Astrocyte (in vitro differentiated cells and primary cell): Measurements from ENCODE around the gene CHST15.
A peak's percentile ranks its signal among the peaks of the same experiment; 100 is the strongest.

Source experiments
- EZH2 ChIP-seq: IDR thresholded peaks from 2 replicates; pipeline ENCODE4 v1.6.1; 2012; ENCODE audit warnings: mild to moderate bottlenecking, low read length, inconsistent platforms; ENCODE audit not compliant: insufficient read depth
- TF ChIP-seq, protein P1 (sequence below): IDR thresholded peaks from 2 replicates; pipeline ENCODE4 v1.5.1; 2011; ENCODE audit warnings: low read depth, mild to moderate bottlenecking, inconsistent platforms, low read length, moderate library complexity; ENCODE audit not compliant: insufficient read depth

GRCh38 chr10:123967626-123968243, 125.7 kb downstream of the CHST15 start:
- TF ChIP-seq, protein P1, sequence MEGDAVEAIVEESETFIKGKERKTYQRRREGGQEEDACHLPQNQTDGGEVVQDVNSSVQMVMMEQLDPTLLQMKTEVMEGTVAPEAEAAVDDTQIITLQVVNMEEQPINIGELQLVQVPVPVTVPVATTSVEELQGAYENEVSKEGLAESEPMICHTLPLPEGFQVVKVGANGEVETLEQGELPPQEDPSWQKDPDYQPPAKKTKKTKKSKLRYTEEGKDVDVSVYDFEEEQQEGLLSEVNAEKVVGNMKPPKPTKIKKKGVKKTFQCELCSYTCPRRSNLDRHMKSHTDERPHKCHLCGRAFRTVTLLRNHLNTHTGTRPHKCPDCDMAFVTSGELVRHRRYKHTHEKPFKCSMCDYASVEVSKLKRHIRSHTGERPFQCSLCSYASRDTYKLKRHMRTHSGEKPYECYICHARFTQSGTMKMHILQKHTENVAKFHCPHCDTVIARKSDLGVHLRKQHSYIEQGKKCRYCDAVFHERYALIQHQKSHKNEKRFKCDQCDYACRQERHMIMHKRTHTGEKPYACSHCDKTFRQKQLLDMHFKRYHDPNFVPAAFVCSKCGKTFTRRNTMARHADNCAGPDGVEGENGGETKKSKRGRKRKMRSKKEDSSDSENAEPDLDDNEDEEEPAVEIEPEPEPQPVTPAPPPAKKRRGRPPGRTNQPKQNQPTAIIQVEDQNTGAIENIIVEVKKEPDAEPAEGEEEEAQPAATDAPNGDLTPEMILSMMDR: peak; percentile 84
- TF ChIP-seq EZH2: no peak
